PC-9 (cell line): ENCODE measurements around the gene NUB1.

Experiments used
- CTCF ChIP-seq: fragments of 200-600 bp; sonication (generic); conservative IDR thresholded peaks from 2 replicates; pipeline ENCODE4 v1.6.1; 2017; ENCODE audit warnings: mixed run types, antibody characterized with exemption, mild to moderate bottlenecking, moderate library complexity
- EZH2 ChIP-seq: fragments of 200-600 bp; sonication (generic); IDR thresholded peaks from 2 replicates; pipeline ENCODE4 v1.8.0; 2017; ENCODE audit warnings: antibody characterized with exemption, low read depth

GRCh38 chr7:151348970-151349369 is 7.4 kb downstream of the NUB1 start:
- TF ChIP-seq EZH2: no peak
- no peak for TF ChIP-seq CTCF
